HepG2 (cell line): Measurements from ENCODE around the gene DDRGK1. TPM values are rescaled to one million over a fixed set of nuclear protein-coding genes. Genes with fewer than 3 reads are reported as not detected.

Experiments
- BRD4 ChIP-seq: sonication (generic); formaldehyde crosslinking; IDR thresholded peaks from 2 replicates; pipeline ENCODE4 v1.4.0; 2020; ENCODE audit warnings: missing genetic modification reagents
- CHD4 ChIP-seq: fragments of 200-600 bp; sonication (generic); IDR thresholded peaks from 2 replicates; pipeline ENCODE4 v1.7.0; 2017; ENCODE audit warnings: mild to moderate bottlenecking, low read length, borderline replicate concordance
- GPN1 ChIP-seq: sonication (generic); formaldehyde crosslinking; IDR thresholded peaks from 2 replicates; pipeline ENCODE4 v1.5.1; 2020; ENCODE audit warnings: missing genetic modification reagents, borderline replicate concordance
- RAD21 ChIP-seq: fragments of 450-650 bp; formaldehyde crosslinking; IDR thresholded peaks from 2 replicates; pipeline ENCODE4 v1.5.0; 2020; ENCODE audit warnings: mild to moderate bottlenecking
- TFDP1 ChIP-seq: IDR thresholded peaks from 2 replicates; pipeline ENCODE4 v1.6.1; 2016; ENCODE audit warnings: missing compliant biosample characterization, missing genetic modification reagents, borderline replicate concordance
- ZNF142 ChIP-seq: sonication (generic); formaldehyde crosslinking; IDR thresholded peaks from 2 replicates; pipeline ENCODE4 v1.4.0; 2020; ENCODE audit warnings: missing genetic modification reagents
- ZNF232 ChIP-seq: sonication (generic); formaldehyde crosslinking; IDR thresholded peaks from 2 replicates; pipeline ENCODE4 v1.4.0; 2020; ENCODE audit warnings: missing genetic modification reagents, borderline replicate concordance
- ZNF510 ChIP-seq: sonication (generic); formaldehyde crosslinking; IDR thresholded peaks from 2 replicates; pipeline ENCODE4 v1.4.0; 2020; ENCODE audit warnings: low read depth, mild to moderate bottlenecking, missing genetic modification reagents
- ZNF556 ChIP-seq: sonication (generic); formaldehyde crosslinking; IDR thresholded peaks from 2 replicates; pipeline ENCODE4 v1.4.0; 2020; ENCODE audit warnings: mild to moderate bottlenecking, missing genetic modification reagents, borderline replicate concordance
- ZNF670 ChIP-seq: sonication (generic); formaldehyde crosslinking; IDR thresholded peaks from 2 replicates; pipeline ENCODE4 v1.8.0; 2022; ENCODE audit warnings: mild to moderate bottlenecking, missing genetic modification reagents, borderline replicate concordance
- ZNF841 ChIP-seq: sonication (generic); formaldehyde crosslinking; IDR thresholded peaks from 2 replicates; pipeline ENCODE4 v1.8.1; 2023; ENCODE audit warnings: missing genetic modification reagents, borderline replicate concordance
- polyA plus RNA-seq, 8 experiments: library from polyadenylated mRNA; depleted of rRNA in 3 of 8; stranded (reverse) in 7 of 8; unstranded in 1 of 8; fragments of >200 nt; fragmentation: Illumina TruSeq in 4 of 8; extraction: Trizol in 4 of 8; gene quantifications; 2 replicates each; pipeline versions ENCODE4 v1.2.1 to v1.2.3, GENCODE V29; 2011 to 2016; ENCODE audit warnings: low read depth in 4 of 8, missing spikeins in 1 of 8, mixed read lengths in 1 of 8; ENCODE audit not compliant: insufficient read depth in 1 of 8
- total RNA-seq, 5 experiments: library from RNA; depleted of rRNA; stranded (reverse); fragments of >200 nt; fragmentation: Illumina TruSeq; extraction: Trizol; gene quantifications; 2 replicates each; pipeline ENCODE4 v1.2.3, GENCODE V29; 2016; ENCODE audit warnings: low read depth in 1 of 5
- TF ChIP-seq, protein P1 (sequence below): IDR thresholded peaks from 2 replicates; pipeline ENCODE4 v1.6.1; 2016; ENCODE audit warnings: missing compliant biosample characterization, missing genetic modification reagents, borderline replicate concordance
- TF ChIP-seq, protein P2 (sequence below): sonication (generic); formaldehyde crosslinking; IDR thresholded peaks from 2 replicates; pipeline ENCODE4 v1.8.1; 2023; ENCODE audit warnings: mild to moderate bottlenecking, missing genetic modification reagents

The DDRGK1 gene
- total and polyA plus RNA-seq, 2 of the 13 experiments (the other 11 are each of a cell fraction or from before 2014, with no cell fraction given) = 96.7 to 149 TPM

GRCh38 chr20:3203315-3204123, 963 bp downstream of the DDRGK1 start (continued):
- peak; percentile 35; the same call in 1 of the 2 replicates for TF ChIP-seq GPN1 (CRISPR knock-in tag)
- TF ChIP-seq ZNF841 (CRISPR knock-in tag) = peak; percentile 64; the same call in 1 of the 2 replicates
- no peak for TF ChIP-seq ZNF556 (CRISPR knock-in tag)
- TF ChIP-seq, protein P1, sequence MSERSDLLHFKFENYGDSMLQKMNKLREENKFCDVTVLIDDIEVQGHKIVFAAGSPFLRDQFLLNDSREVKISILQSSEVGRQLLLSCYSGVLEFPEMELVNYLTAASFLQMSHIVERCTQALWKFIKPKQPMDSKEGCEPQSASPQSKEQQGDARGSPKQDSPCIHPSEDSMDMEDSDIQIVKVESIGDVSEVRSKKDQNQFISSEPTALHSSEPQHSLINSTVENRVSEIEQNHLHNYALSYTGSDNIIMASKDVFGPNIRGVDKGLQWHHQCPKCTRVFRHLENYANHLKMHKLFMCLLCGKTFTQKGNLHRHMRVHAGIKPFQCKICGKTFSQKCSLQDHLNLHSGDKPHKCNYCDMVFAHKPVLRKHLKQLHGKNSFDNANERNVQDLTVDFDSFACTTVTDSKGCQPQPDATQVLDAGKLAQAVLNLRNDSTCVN (CRISPR knock-in tag) = no peak
- TF ChIP-seq ZNF232 (CRISPR knock-in tag) = no peak
- TF ChIP-seq ZNF510 (CRISPR knock-in tag) = peak; percentile 2; the same call in 1 of the 2 replicates
- TF ChIP-seq RAD21 (CRISPR knock-in tag) = peak; percentile 46; the same call in 1 of the 2 replicates
- no peak for TF ChIP-seq CHD4
- TF ChIP-seq ZNF142 (CRISPR knock-in tag) = no peak
- TF ChIP-seq, protein P2, sequence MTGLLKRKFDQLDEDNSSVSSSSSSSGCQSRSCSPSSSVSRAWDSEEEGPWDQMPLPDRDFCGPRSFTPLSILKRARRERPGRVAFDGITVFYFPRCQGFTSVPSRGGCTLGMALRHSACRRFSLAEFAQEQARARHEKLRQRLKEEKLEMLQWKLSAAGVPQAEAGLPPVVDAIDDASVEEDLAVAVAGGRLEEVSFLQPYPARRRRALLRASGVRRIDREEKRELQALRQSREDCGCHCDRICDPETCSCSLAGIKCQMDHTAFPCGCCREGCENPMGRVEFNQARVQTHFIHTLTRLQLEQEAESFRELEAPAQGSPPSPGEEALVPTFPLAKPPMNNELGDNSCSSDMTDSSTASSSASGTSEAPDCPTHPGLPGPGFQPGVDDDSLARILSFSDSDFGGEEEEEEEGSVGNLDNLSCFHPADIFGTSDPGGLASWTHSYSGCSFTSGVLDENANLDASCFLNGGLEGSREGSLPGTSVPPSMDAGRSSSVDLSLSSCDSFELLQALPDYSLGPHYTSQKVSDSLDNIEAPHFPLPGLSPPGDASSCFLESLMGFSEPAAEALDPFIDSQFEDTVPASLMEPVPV (CRISPR knock-in tag) = peak; percentile 94; the same call in 1 of the 2 replicates
- peak; percentile 35; the same call in 1 of the 2 replicates for TF ChIP-seq BRD4 (CRISPR knock-in tag)
- peak; percentile 50; the same call in 1 of the 2 replicates for TF ChIP-seq TFDP1 (CRISPR knock-in tag)
- TF ChIP-seq ZNF670 = peak; percentile 83; the same call in 1 of the 2 replicates
